Measurements from ENCODE around the gene COG5.
"Not testable (repeated sequence)": the region's sequence is repeated elsewhere in the genome, so short reads cannot be mapped to it uniquely, and the experiment has no call there.

COG5 gene

GRCh38 chr7:107274506-107274905 is 289.2 kb downstream of the COG5 start:
- DNase-seq (ENCODE audit: low spot score): no peak

GRCh38 chr7:107269790-107270189 is 293.9 kb downstream of the COG5 start:
- DNase-seq (ENCODE audit: low spot score): no peak

- DNase-seq (ENCODE audit: low spot score): no peak
These were observed 295.1 kb downstream of the COG5 start for GRCh38 chr7:107268594-107268993.

- DNase-seq (ENCODE audit: low spot score): no peak
These were observed 296.6 kb downstream of the COG5 start for GRCh38 chr7:107267138-107267537.

- DNase-seq (ENCODE audit: low spot score): no peak
These were observed 299.0 kb downstream of the COG5 start for GRCh38 chr7:107264723-107265122.

GRCh38 chr7:107262857-107263256 is 300.9 kb downstream of the COG5 start:
- no peak for DNase-seq (ENCODE audit: low spot score)

GRCh38 chr7:107258737-107259136 is 305.0 kb downstream of the COG5 start:
- DNase-seq (ENCODE audit: low spot score): no peak

GRCh38 chr7:107255602-107256001 is 308.1 kb downstream of the COG5 start:
- DNase-seq (ENCODE audit: low spot score): no peak

- no peak for DNase-seq (ENCODE audit: low spot score)
These were observed 309.2 kb downstream of the COG5 start for GRCh38 chr7:107254398-107254985.

- DNase-seq (ENCODE audit: low spot score): no peak
These were observed 310.1 kb downstream of the COG5 start for GRCh38 chr7:107253599-107253998.

- no peak for DNase-seq (ENCODE audit: low spot score)
These were observed 311.8 kb downstream of the COG5 start for GRCh38 chr7:107251963-107252362.

GRCh38 chr7:107248551-107249316 is 315.0 kb downstream of the COG5 start:
- no peak for DNase-seq (ENCODE audit: low spot score)

GRCh38 chr7:107246836-107247235 is 316.9 kb downstream of the COG5 start:
- DNase-seq (ENCODE audit: low spot score): not testable (repeated sequence)

- DNase-seq (ENCODE audit: low spot score): no peak
These were observed 319.1 kb downstream of the COG5 start for GRCh38 chr7:107244613-107245012.

GRCh38 chr7:107242267-107242666 is 321.5 kb downstream of the COG5 start:
- DNase-seq (ENCODE audit: low spot score): no peak

- DNase-seq (ENCODE audit: low spot score): no peak
These were observed 326.3 kb downstream of the COG5 start for GRCh38 chr7:107237451-107237850.

GRCh38 chr7:107236862-107237261 is 326.9 kb downstream of the COG5 start:
- DNase-seq (ENCODE audit: low spot score): no peak

GRCh38 chr7:107234436-107234835 is 329.3 kb downstream of the COG5 start:
- DNase-seq (ENCODE audit: low spot score): no peak

- DNase-seq (ENCODE audit: low spot score): no peak
These were observed 329.7 kb downstream of the COG5 start for GRCh38 chr7:107233981-107234380.

GRCh38 chr7:107233174-107233573 is 330.5 kb downstream of the COG5 start:
- no peak for DNase-seq (ENCODE audit: low spot score)

GRCh38 chr7:107232568-107233090 is 331.1 kb downstream of the COG5 start:
- no peak for DNase-seq (ENCODE audit: low spot score)

- no peak for DNase-seq (ENCODE audit: low spot score)
These were observed 333.4 kb downstream of the COG5 start for GRCh38 chr7:107230334-107230733.

GRCh38 chr7:107228291-107228690 is 335.4 kb downstream of the COG5 start:
- no peak for DNase-seq (ENCODE audit: low spot score)
